SK-N-SH (cell line): Measurements from ENCODE around the gene TFPI.

Experiments
- CHD2 ChIP-seq: fragments of 150-350 bp; IDR thresholded peaks from 2 replicates; pipeline ENCODE4 v1.6.1; 2018; ENCODE audit warnings: low read length; ENCODE audit not compliant: partially characterized antibody
- FOSL2 ChIP-seq: IDR thresholded peaks from 2 replicates; pipeline ENCODE4 v1.4.0; 2012; ENCODE audit warnings: low read depth, mild to moderate bottlenecking, moderate library complexity, borderline replicate concordance
- POLR2AphosphoS5 ChIP-seq: IDR thresholded peaks from 2 replicates; pipeline ENCODE4 v1.6.1; 2012; ENCODE audit warnings: low read depth, low read length
- RAD21 ChIP-seq: IDR thresholded peaks from 2 replicates; pipeline ENCODE4 v1.6.1; 2012; ENCODE audit warnings: mild to moderate bottlenecking, low read length
- REST ChIP-seq: IDR thresholded peaks from 2 replicates; pipeline ENCODE4 v1.6.1; 2012; ENCODE audit warnings: mild to moderate bottlenecking, low read depth, low read length, moderate library complexity
- TAF1 ChIP-seq: IDR thresholded peaks from 2 replicates; pipeline ENCODE4 v1.6.1; 2012; ENCODE audit warnings: low read depth, mild to moderate bottlenecking, low read length, moderate library complexity, borderline replicate concordance
- USF2 ChIP-seq: fragments of 150-350 bp; IDR thresholded peaks from 2 replicates; pipeline ENCODE4 v1.6.1; 2017; ENCODE audit warnings: antibody characterized with exemption, low read length, low read depth, borderline replicate concordance
- TF ChIP-seq, protein P1 (sequence below): fragments of 200-600 bp; sonication (generic); IDR thresholded peaks from 2 replicates; pipeline ENCODE4 v1.6.1; 2017; ENCODE audit warnings: antibody characterized with exemption, mild to moderate bottlenecking, moderate library complexity

GRCh38 chr2:187529977-187530721 is 24.1 kb downstream of the TFPI start:
- TF ChIP-seq, protein P1, sequence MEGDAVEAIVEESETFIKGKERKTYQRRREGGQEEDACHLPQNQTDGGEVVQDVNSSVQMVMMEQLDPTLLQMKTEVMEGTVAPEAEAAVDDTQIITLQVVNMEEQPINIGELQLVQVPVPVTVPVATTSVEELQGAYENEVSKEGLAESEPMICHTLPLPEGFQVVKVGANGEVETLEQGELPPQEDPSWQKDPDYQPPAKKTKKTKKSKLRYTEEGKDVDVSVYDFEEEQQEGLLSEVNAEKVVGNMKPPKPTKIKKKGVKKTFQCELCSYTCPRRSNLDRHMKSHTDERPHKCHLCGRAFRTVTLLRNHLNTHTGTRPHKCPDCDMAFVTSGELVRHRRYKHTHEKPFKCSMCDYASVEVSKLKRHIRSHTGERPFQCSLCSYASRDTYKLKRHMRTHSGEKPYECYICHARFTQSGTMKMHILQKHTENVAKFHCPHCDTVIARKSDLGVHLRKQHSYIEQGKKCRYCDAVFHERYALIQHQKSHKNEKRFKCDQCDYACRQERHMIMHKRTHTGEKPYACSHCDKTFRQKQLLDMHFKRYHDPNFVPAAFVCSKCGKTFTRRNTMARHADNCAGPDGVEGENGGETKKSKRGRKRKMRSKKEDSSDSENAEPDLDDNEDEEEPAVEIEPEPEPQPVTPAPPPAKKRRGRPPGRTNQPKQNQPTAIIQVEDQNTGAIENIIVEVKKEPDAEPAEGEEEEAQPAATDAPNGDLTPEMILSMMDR = no peak
- no peak for TF ChIP-seq POLR2AphosphoS5
- TF ChIP-seq CHD2 = no peak
- TF ChIP-seq USF2 = no peak
- TF ChIP-seq REST = no peak
- no peak for TF ChIP-seq RAD21
- TF ChIP-seq TAF1 = no peak
- no peak for TF ChIP-seq FOSL2
